HEK293 (cell line): ENCODE results near the gene KRTAP5-1.

Experiments
- ATF2 ChIP-seq: fragments of 450-650 bp; formaldehyde crosslinking; IDR thresholded peaks from 2 replicates; pipeline ENCODE4 v1.5.1; 2016; ENCODE audit warnings: missing biosample characterization, missing genetic modification characterization, low read depth
- ELK4 ChIP-seq: IDR thresholded peaks from 2 replicates; pipeline ENCODE4 v1.6.1; 2011; ENCODE audit warnings: mild to moderate bottlenecking, low read depth, low read length, borderline replicate concordance
- HIC1 ChIP-seq: fragments of 450-650 bp; formaldehyde crosslinking; IDR thresholded peaks from 2 replicates; pipeline ENCODE4 v1.5.1; 2016; ENCODE audit warnings: missing biosample characterization, missing genetic modification characterization
- MYNN ChIP-seq: fragments of 450-650 bp; formaldehyde crosslinking; IDR thresholded peaks from 2 replicates; pipeline ENCODE4 v1.5.1; 2016; ENCODE audit warnings: missing biosample characterization, missing genetic modification characterization, borderline replicate concordance
- PATZ1 ChIP-seq: fragments of 450-650 bp; formaldehyde crosslinking; IDR thresholded peaks from 2 replicates; pipeline ENCODE4 v1.5.1; 2016; ENCODE audit warnings: missing biosample characterization, missing genetic modification characterization
- PRDM2 ChIP-seq: fragments of 450-650 bp; formaldehyde crosslinking; IDR thresholded peaks from 2 replicates; pipeline ENCODE4 v1.5.1; 2016; ENCODE audit warnings: missing biosample characterization, missing genetic modification characterization, borderline replicate concordance
- RBAK ChIP-seq: fragments of 450-650 bp; formaldehyde crosslinking; IDR thresholded peaks from 2 replicates; pipeline ENCODE4 v1.5.1; 2016; ENCODE audit warnings: missing biosample characterization, missing genetic modification characterization
- SETDB1 ChIP-seq: IDR thresholded peaks from one replicate; pipeline ENCODE4 v1.6.1; 2017; ENCODE audit warnings: mild to moderate bottlenecking, low read length, moderate library complexity, mixed read lengths; ENCODE audit not compliant: insufficient read length
- ZBTB17 ChIP-seq: fragments of 450-650 bp; formaldehyde crosslinking; IDR thresholded peaks from 2 replicates; pipeline ENCODE4 v1.5.1; 2016; ENCODE audit warnings: missing biosample characterization, missing genetic modification characterization
- ZBTB21 ChIP-seq: fragments of 450-650 bp; formaldehyde crosslinking; IDR thresholded peaks from 2 replicates; pipeline ENCODE4 v1.5.1; 2017; ENCODE audit warnings: missing biosample characterization, missing genetic modification characterization
- ZBTB44 ChIP-seq: fragments of 450-650 bp; IDR thresholded peaks from 2 replicates; pipeline ENCODE4 v1.5.1; 2018; ENCODE audit warnings: missing biosample characterization, mild to moderate bottlenecking, missing genetic modification characterization
- ZFP3 ChIP-seq: fragments of 450-650 bp; formaldehyde crosslinking; IDR thresholded peaks from 2 replicates; pipeline ENCODE4 v1.5.1; 2016; ENCODE audit warnings: low read depth, missing biosample characterization, missing genetic modification characterization
- ZFP37 ChIP-seq: fragments of 450-650 bp; formaldehyde crosslinking; IDR thresholded peaks from 2 replicates; pipeline ENCODE4 v1.5.1; 2016; ENCODE audit warnings: missing biosample characterization, missing genetic modification characterization
- ZFP69B ChIP-seq: fragments of 450-650 bp; formaldehyde crosslinking; IDR thresholded peaks from 2 replicates; pipeline ENCODE4 v1.5.1; 2016; ENCODE audit warnings: missing biosample characterization, missing genetic modification characterization
- ZNF280D ChIP-seq: fragments of 450-650 bp; formaldehyde crosslinking; IDR thresholded peaks from 2 replicates; pipeline ENCODE4 v1.5.1; 2016; ENCODE audit warnings: missing biosample characterization, missing genetic modification characterization
- ZNF354C ChIP-seq: fragments of 450-650 bp; formaldehyde crosslinking; IDR thresholded peaks from 2 replicates; pipeline ENCODE4 v1.5.1; 2016; ENCODE audit warnings: missing biosample characterization, missing genetic modification characterization, low read depth, borderline replicate concordance
- ZNF548 ChIP-seq: fragments of 450-650 bp; formaldehyde crosslinking; IDR thresholded peaks from 2 replicates; pipeline ENCODE4 v1.5.1; 2016; ENCODE audit warnings: missing biosample characterization, missing genetic modification characterization
- ZNF571 ChIP-seq: fragments of 450-650 bp; formaldehyde crosslinking; IDR thresholded peaks from 2 replicates; pipeline ENCODE4 v1.5.0; 2017; ENCODE audit warnings: missing biosample characterization, missing genetic modification characterization
- ZNF585B ChIP-seq: fragments of 450-650 bp; formaldehyde crosslinking; IDR thresholded peaks from 2 replicates; pipeline ENCODE4 v1.5.1; 2016; ENCODE audit warnings: missing biosample characterization, missing genetic modification characterization
- ZNF610 ChIP-seq: fragments of 450-650 bp; formaldehyde crosslinking; IDR thresholded peaks from 2 replicates; pipeline ENCODE4 v1.5.1; 2016; ENCODE audit warnings: missing biosample characterization, missing genetic modification characterization, borderline replicate concordance
- ZNF747 ChIP-seq: fragments of 450-650 bp; formaldehyde crosslinking; IDR thresholded peaks from 2 replicates; pipeline ENCODE4 v1.5.1; 2016; ENCODE audit warnings: missing biosample characterization, missing genetic modification characterization
- ZNF785 ChIP-seq: fragments of 450-650 bp; formaldehyde crosslinking; IDR thresholded peaks from 2 replicates; pipeline ENCODE4 v1.5.1; 2016; ENCODE audit warnings: missing biosample characterization, missing genetic modification characterization

KRTAP5-1 gene

GRCh38 chr11:1564535-1565172 is 20.4 kb downstream of the KRTAP5-1 start (continued):
- TF ChIP-seq ZBTB21 (tag by site-specific recombination), result peak; percentile 63
- no peak for TF ChIP-seq ZBTB44 (tag by site-specific recombination)
- TF ChIP-seq ATF2 (tag by site-specific recombination), result peak; percentile 99
- no peak for TF ChIP-seq ZNF280D (tag by site-specific recombination)
- TF ChIP-seq ZBTB17, result no peak
- TF ChIP-seq SETDB1, result no peak
- no peak for TF ChIP-seq ZNF548 (tag by site-specific recombination)
- TF ChIP-seq ZNF747, result no peak
- TF ChIP-seq MYNN (tag by site-specific recombination), result no peak
- TF ChIP-seq ZNF610, result no peak
- no peak for TF ChIP-seq ELK4
- TF ChIP-seq ZFP3 (tag by site-specific recombination), result no peak
- no peak for TF ChIP-seq PRDM2
- no peak for TF ChIP-seq ZNF571 (tag by site-specific recombination)
- TF ChIP-seq ZFP69B (tag by site-specific recombination), result no peak
- peak; percentile 81 for TF ChIP-seq PATZ1 (tag by site-specific recombination)
- TF ChIP-seq ZNF785 (tag by site-specific recombination), result no peak
- TF ChIP-seq ZNF354C, result no peak
- TF ChIP-seq ZFP37, result no peak
- no peak for TF ChIP-seq RBAK (tag by site-specific recombination)
- no peak for TF ChIP-seq ZNF585B
- peak; percentile 14; the same call in 1 of the 2 replicates for TF ChIP-seq HIC1
